Activated gamma-delta T cell (primary cell): ENCODE measurements around the gene NCK2.

Experiments
- DNase-seq: peaks from one replicate; lab custom pipeline; 2025; lab: John Stamatoyannopoulos, UW

The NCK2 gene

GRCh38 chr2:105793196-105793975, 48.7 kb downstream of the NCK2 start:
- no peak for DNase-seq

- no peak for DNase-seq
Measured at GRCh38 chr2:105794926-105795574, 50.3 kb downstream of the NCK2 start.

DNA sequence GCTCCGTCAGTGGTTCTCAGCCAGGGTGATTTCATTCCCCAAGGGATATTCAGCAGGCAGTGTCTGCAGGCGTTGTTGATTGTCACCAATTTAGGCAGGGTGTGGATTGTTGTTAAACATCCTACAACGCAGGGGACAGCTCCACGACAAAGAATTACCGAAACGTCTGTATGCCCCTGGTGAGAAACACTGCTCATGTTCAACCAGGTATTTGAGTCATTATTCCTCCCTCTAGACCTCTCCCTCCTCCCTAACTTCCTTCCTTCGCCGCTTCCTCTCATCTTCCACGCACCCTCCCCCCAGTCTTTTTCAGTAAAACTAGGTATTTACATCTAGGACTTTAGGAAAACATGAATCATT, 50.8 kb downstream of the NCK2 start:
- DNase-seq: no peak

- no peak for DNase-seq
Measured at GRCh38 chr2:105796131-105796638, 51.5 kb downstream of the NCK2 start.

DNA sequence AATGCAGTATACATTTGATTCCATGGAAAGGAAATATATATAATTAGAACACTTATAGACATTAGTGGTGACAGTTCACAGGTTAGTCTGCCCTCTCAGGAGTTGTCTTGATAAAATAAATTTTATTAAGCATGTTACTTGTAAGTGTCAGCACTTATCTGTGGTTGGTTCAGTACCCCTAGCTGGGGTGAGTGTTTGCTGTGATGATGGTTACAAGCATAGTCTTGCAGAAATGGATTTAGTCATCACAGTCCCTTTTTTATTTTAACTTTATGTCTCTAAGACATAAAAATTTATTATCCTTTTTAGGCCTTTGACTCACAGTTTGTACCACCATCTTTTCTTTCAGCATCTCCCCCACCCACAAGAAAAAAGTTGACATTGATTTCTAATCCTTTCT, 52.1 kb downstream of the NCK2 start:
- DNase-seq: no peak

DNA sequence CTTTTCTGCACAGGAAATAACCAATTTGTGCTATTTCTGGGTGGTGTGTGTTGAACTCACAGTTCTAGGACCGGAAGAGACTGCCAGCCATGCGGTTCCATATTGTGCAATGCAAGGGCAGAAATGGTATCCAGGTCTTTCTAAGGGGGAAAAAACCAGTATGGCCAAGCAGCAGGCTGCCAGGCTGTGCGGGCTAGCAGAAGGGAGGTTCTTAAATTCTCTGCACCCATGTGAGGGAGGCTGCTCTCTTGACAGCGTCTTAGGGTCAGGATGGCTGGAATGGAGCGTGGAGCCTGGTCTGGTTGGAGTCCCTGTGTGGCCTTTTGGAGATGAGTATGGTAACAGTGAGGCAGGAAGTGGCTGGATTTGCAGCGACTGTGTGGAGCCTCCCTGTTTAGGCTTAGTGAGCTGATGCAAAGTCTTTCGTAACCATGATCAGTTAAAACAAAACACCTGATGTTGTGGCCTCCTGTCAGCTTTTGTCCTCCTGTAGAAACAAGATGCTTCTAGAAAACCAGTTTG, 52.6 kb downstream of the NCK2 start:
- DNase-seq: no peak

DNA sequence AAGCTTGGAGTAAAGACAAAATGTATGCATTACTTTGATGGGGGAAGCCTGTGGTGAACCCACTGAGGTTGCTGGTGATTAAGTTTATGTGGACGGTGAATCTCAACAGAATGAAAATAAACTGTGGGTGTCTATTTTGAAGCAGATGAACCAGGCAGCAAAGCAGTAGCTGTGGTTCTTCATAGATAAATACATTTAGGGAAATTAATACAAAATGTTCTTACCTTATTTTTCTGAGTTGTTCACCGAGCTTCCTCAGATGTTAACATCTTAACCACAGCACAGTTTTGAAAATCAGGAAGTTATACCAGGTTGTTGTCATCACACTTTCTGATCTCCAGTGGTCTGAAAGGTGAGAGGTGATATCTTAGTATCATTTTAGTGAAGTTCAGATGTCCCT, 53.9 kb downstream of the NCK2 start:
- DNase-seq: no peak

GRCh38 chr2:105800036-105800713, 55.5 kb downstream of the NCK2 start:
- DNase-seq: no peak

DNA sequence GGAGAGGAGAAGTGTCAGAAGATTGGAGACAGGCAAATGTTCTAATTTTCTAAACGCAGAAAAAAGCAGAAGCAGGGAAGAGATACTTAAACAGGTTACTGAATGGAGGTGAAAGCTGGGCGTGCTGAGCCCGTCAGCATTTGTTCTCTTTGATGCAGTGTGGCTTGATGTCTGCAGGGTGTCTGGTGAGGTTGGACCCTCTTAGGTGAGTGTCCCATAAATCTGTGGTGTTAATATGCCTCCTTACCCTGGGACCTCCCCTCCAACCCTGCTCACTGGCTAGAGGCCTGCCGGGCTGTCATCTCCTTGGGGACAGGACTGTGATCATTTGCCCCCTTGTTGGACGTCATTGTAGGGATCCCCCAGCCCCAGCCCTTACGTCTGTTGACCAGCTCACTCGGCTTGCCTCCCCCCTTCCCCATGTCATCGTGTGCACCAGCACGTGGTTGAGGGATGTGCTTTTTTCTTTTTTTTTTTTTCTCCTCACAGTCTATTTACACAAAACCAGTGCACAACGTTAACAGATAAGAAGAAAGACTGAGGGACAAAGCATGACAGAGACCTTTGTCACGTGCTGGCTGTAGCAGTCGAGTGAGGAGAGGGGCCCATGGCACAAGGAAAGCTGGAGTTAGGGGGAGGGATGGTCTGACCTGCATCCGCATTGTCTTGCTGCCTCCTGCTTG, 56.4 kb downstream of the NCK2 start:
- DNase-seq: no peak

- no peak for DNase-seq
Measured at GRCh38 chr2:105801961-105802360, 57.2 kb downstream of the NCK2 start.

- DNase-seq: no peak
Measured at GRCh38 chr2:105802587-105802986, 57.9 kb downstream of the NCK2 start.

DNA sequence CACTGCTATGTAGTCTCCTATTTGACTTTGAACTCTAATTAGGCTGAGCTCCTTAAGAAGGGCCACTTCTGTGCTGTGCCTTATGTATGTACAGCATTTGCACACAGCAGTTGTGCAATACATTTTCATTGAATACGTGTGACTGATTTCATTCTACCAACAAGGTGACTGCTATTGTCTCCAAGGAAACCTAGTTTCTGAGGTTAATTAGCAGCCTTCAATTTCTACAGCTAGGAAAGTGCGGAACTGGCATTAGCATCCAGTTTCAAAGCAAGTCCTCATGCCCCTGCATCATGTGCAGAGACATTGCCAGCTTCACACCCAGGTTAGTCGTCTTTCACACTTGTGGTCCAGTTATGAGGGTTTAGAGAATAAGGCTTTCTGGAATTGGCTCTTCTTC, 58.6 kb downstream of the NCK2 start:
- DNase-seq: no peak

DNA sequence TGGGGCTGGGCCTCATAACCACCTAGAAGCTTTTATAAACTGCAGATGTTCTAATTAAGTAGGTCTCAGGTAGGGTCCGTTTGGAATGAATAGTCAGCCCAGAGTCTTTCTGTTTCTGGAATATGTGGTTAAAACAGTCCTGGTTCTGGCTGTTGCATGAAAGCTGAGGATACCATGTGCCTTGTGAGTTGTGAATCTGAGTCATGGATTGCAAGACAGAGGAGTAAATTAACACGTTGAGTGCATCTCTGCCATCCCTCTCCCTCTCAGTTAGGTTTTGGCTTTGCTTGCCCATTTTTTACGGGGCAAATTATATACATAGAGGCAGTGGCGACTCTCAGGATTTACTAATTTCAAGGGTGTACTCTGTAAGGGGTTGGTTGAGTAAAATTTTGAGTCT, 59.1 kb downstream of the NCK2 start:
- no peak for DNase-seq

GRCh38 chr2:105804266-105804665, 59.6 kb downstream of the NCK2 start:
- DNase-seq: no peak

DNA sequence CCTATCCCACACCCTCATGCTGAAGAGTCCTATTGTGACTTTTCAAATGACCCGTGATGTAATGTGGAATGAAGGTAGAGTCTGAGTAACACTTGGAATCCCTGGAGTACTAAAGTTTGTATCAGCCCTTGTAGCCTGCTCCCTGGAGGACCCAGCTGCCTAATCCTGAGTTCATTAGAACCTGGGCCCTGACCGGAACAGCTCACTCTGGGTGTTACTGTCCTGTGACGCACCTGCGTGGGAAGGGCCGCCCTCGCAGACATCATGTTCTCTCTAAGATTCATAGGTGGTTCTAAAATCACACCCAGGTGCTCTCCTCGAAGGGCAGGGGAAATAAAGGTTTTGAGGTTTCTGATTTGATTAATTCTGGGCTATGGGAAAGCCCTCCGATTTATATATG, 62.3 kb downstream of the NCK2 start:
- DNase-seq: no peak

DNA sequence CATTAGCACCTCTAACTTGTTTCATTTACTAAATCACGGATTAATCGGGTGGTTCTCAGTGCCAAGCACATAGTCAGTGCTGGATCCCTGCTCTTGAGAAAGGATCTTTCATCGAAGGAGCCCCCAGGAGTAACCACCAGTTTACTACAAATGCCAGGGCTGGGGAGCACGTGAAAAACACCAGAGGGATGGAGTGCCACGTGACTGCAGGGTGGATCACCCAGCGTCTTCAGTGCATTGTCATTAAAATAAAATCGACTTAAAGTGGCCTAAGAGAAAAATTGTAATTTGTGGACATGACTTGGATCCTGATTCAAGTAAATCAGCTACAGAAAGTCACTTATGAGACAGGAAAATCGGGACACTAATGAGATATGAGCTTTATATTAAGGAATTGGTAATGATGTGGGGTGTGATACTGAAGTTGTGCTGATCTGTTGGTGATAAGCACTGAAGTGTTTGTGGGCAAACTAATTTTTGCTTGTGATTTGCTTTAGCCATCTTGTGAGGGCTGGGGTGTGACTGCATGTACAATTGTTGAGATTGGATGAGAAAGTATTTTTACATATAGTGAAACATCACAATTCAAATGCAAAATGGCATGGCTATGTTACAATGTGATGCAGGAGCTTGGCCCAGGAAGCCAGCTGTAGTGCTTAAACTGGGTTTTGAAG, 63.8 kb downstream of the NCK2 start:
- DNase-seq: no peak

DNA sequence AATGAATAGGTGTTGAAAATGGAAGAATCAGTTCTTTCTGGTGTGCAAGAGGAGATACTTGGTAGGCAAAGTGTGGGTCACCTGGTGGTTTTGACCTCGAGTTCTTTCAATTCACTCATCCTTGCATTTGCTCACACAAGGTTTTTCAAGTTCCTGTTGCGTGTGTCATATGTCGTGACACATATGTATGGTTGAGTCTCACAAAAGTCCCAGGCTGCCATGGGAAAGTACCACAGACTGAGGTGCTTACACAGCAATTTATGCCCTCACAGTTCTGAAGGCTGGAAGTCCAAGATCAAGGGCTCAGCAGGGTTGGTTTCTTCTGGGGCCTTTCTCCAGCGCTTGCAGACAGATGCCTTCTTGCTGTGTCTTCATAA, 64.4 kb downstream of the NCK2 start:
- DNase-seq: no peak

- DNase-seq: no peak
Measured at GRCh38 chr2:105809723-105810122, 65.0 kb downstream of the NCK2 start.

GRCh38 chr2:105812180-105813044, 67.7 kb downstream of the NCK2 start:
- DNase-seq: no peak

GRCh38 chr2:105813045-105813315, 68.3 kb downstream of the NCK2 start:
- DNase-seq: no peak

- DNase-seq: no peak
Measured at GRCh38 chr2:105813405-105813804, 68.7 kb downstream of the NCK2 start.
